B cell (primary cell): Measurements from ENCODE around the gene HTT. TPM values are rescaled to one million over a fixed set of nuclear protein-coding genes. Genes with fewer than 3 reads are reported as not detected.

ENCODE experiments used
- ATAC-seq: fragments of 200-7000 bp; cut with Tn5 transposase; one replicate; pipeline ENCODE4 v1.10.0; 2021; ENCODE audit warnings: low read depth, mild to moderate bottlenecking, moderate number of reproducible peaks, moderate library complexity
- CTCF ChIA-PET: fragments of 350-600 bp; sonication (Branson Sonifier 250); formaldehyde crosslinking; loops from one replicate; lab custom pipeline; 2021; ENCODE audit warnings: antibody characterized with exemption, inconsistent platforms; lab: Charles Lee
- POLR2A ChIA-PET: fragments of 350-600 bp; sonication (Branson Sonifier 250); formaldehyde crosslinking; loops from one replicate; lab custom pipeline; 2021; ENCODE audit warnings: antibody characterized with exemption; lab: Charles Lee
- DNase-seq: peaks from one replicate; pipeline ENCODE4 v3.0.0; 2013
- H2AFZ ChIP-seq: 2 replicates; pipeline ENCODE4 v1.6.1; 2012; ENCODE audit warnings: mild to moderate bottlenecking, low read depth, low read length; ENCODE audit not compliant: insufficient read depth, poor library complexity, severe bottlenecking
- H3K27ac ChIP-seq, 2 donors: 1 replicate in 1 of 2; 2 replicates in 1 of 2; pipeline ENCODE4 v1.5.1; 2012 to 2013; ENCODE audit warnings: low read length in 2 of 2, mild to moderate bottlenecking in 2 of 2, moderate library complexity in 1 of 2
- H3K27me3 ChIP-seq, 4 experiments: fragments of 200-600 bp in 1 of 4; sonication (generic) in 1 of 4; replicated peaks in 1 of 4; 1 replicate in 2 of 4; 2 replicates in 2 of 4; pipeline versions ENCODE4 v1.6.1 to v1.7.0; 2013 to 2016; ENCODE audit warnings: low read length in 3 of 4, mild to moderate bottlenecking in 2 of 4, mixed read lengths in 1 of 4, moderate library complexity in 1 of 4; ENCODE audit not compliant: insufficient read depth in 4 of 4, control insufficient read depth in 3 of 4; ENCODE audit errors: control extremely low read depth in 1 of 4
- H3K36me3 ChIP-seq, 2 experiments: replicated peaks in 1 of 2; 1 replicate in 1 of 2; 2 replicates in 1 of 2; pipeline versions ENCODE4 v1.6.1 to v1.7.1; 2013; ENCODE audit warnings: low read length in 1 of 2; ENCODE audit not compliant: insufficient read depth in 2 of 2, control insufficient read depth in 1 of 2; ENCODE audit errors: control extremely low read depth in 1 of 2, extremely low read depth in 1 of 2
- H3K4me1 ChIP-seq, 2 donors: fragments of 200-600 bp in 1 of 2; sonication (generic) in 1 of 2; 1 replicate in 1 of 2; 2 replicates in 1 of 2; pipeline versions ENCODE4 v1.5.1 to v1.6.1; 2013 to 2017; ENCODE audit warnings: low read length in 2 of 2; ENCODE audit not compliant: control insufficient read depth in 2 of 2, insufficient read depth in 2 of 2
- H3K4me2 ChIP-seq: replicated peaks from 2 replicates; pipeline ENCODE3; 2012; ENCODE audit warnings: mild to moderate bottlenecking, low read depth, low read length; ENCODE audit not compliant: poor library complexity, severe bottlenecking
- H3K4me3 ChIP-seq, 5 experiments: fragments of 200-600 bp in 1 of 5; sonication (generic) in 1 of 5; 1 replicate in 3 of 5; 2 replicates in 2 of 5; pipeline versions ENCODE4 v1.5.1 to v1.7.0; 2011 to 2016; ENCODE audit warnings: low read length in 4 of 5, mild to moderate bottlenecking in 4 of 5, low read depth in 2 of 5, control low read depth in 1 of 5, moderate library complexity in 1 of 5; ENCODE audit not compliant: insufficient read depth in 1 of 5; ENCODE audit errors: control extremely low read depth in 1 of 5, extremely low read depth in 1 of 5
- H3K79me2 ChIP-seq: fragments of 200-600 bp; sonication (generic); one replicate; pipeline ENCODE4 v1.6.0; 2016; ENCODE audit warnings: low read length; ENCODE audit not compliant: control insufficient read depth, insufficient read depth
- H3K9ac ChIP-seq: fragments of 200-600 bp; sonication (generic); 2 replicates; pipeline ENCODE4 v1.6.1; 2017; ENCODE audit warnings: mild to moderate bottlenecking, low read length, moderate library complexity
- H3K9me3 ChIP-seq, 3 donors: one replicate each; pipeline versions ENCODE4 v1.6.1 to v1.7.1; 2013; ENCODE audit warnings: low read length in 2 of 3; ENCODE audit not compliant: control insufficient read depth in 2 of 3, insufficient read depth in 1 of 3; ENCODE audit errors: control extremely low read depth in 1 of 3
- H4K20me1 ChIP-seq: 2 replicates; pipeline ENCODE4 v1.6.0; 2012; ENCODE audit warnings: mild to moderate bottlenecking, low read length; ENCODE audit not compliant: insufficient read depth, control insufficient read depth, poor library complexity, severe bottlenecking
- H3K27ac Mint-ChIP-seq: one replicate; pipeline ENCODE4 v1.8.0; 2021; ENCODE audit warnings: mixed read lengths
- H3K27me3 Mint-ChIP-seq: one replicate; pipeline ENCODE4 v1.8.0; 2021; ENCODE audit warnings: mixed read lengths
- H3K4me1 Mint-ChIP-seq: one replicate; pipeline ENCODE4 v1.8.0; 2021; ENCODE audit warnings: mixed read lengths
- H3K4me3 Mint-ChIP-seq: one replicate; pipeline ENCODE4 v1.8.0; 2021; ENCODE audit warnings: mixed read lengths
- H3K9me3 Mint-ChIP-seq: one replicate; pipeline ENCODE4 v1.8.0; 2022; ENCODE audit warnings: mixed read lengths; ENCODE audit not compliant: insufficient read depth
- CTCF ChIP-seq: fragments of 200-600 bp; IDR thresholded peaks from one replicate; pipeline ENCODE4 v1.8.0; 2022; ENCODE audit warnings: antibody characterized with exemption, mild to moderate bottlenecking
- EZH2 ChIP-seq: IDR thresholded peaks from 2 replicates; pipeline ENCODE4 v1.6.1; 2012; ENCODE audit warnings: borderline replicate concordance, low read depth, mild to moderate bottlenecking, moderate library complexity, low read length; ENCODE audit not compliant: insufficient read depth, poor library complexity, severe bottlenecking
- WGBS: methylation state at CpG from one replicate; pipeline ENCODE4 v1.1.5; 2013; ENCODE audit warnings: missing lambda C conversion rate; ENCODE audit not compliant: insufficient coverage; 5-methylcytosine and 5-hydroxymethylcytosine counted together
- intact Hi-C: fragments of 100-400 bp; cut with micrococcal nuclease; formaldehyde crosslinking; loops from one replicate; pipeline ENCODE4 v1.10.0; 2022
- polyA plus RNA-seq: library from polyadenylated mRNA; depleted of rRNA; stranded (reverse); fragments of >200 nt; gene quantifications from 2 replicates; pipeline ENCODE4 v1.2.3, GENCODE V29; 2012
- total RNA-seq, 2 donors: library from RNA; stranded (reverse); fragments of 120-200 nt in 1 of 2; gene quantifications; 1 replicate in 1 of 2; 2 replicates in 1 of 2; pipeline versions ENCODE4 v1.2.3 to v1.2.4, GENCODE V29; 2013 to 2022

HTT gene
- total and polyA plus RNA-seq, 2 donors (not counting 1 experiment from before 2014, with no cell fraction given), result 52.8 to 195 TPM

- Histone ChIP-seq H2AFZ (peak overlapping the region; percentile 58), H3K4me1 (peaks cover 13 to 16% of the 10 kb centered on the region in 2 donors), H3K9ac (peak overlapping the region; percentile 41), H3K79me2 (no peaks in the 10 kb centered on the region), H3K27me3 (peaks cover 0 to 16% (median 2%) of the 10 kb centered on the region in 4 experiments), H3K27ac (no peak overlapping the region), H4K20me1 (no peaks in the 10 kb centered on the region), H3K4me3 (peak overlapping the region in 3 of 5 experiments; percentile 6 to 38 (median 36)), H3K9me3 (peaks cover 0 to 13% (median 3%) of the 10 kb centered on the region in 3 donors), H3K36me3 (no peaks in the 10 kb centered on the region), H3K4me2 (peak overlapping the region; percentile 69)
- TF ChIP-seq CTCF, result no peak
- no peak for TF ChIP-seq EZH2
- POLR2A ChIA-PET, result no interaction called here
- Mint-ChIP-seq H3K4me3 (peak overlapping the region; percentile 27), H3K4me1 (peaks cover 15% of the 10 kb centered on the region), H3K9me3 (peaks cover 4% of the 10 kb centered on the region), H3K27me3 (peaks cover 11% of the 10 kb centered on the region), H3K27ac (peak overlapping the region; percentile 4)
- CTCF ChIA-PET, result no interaction called here
- intact Hi-C loops, result loop anchor here (5.0 kb wide), 1 partner anchor 238 kb away; no protein-coding TSS in a partner anchor
- DNase-seq (no peak), ATAC-seq (peak; percentile 91)
- 44% methylated on average over 38 of the region's 38 CpGs for WGBS
These were observed 211.3 kb downstream of the HTT start for GRCh38 chr4:3285558-3286334.
